HepG2 (cell line): Measurements from ENCODE around the gene ABHD17A. TPM values are rescaled to one million over a fixed set of nuclear protein-coding genes. Genes with fewer than 3 reads are reported as not detected.

ENCODE experiments used
- ATF1 ChIP-seq: IDR thresholded peaks from 2 replicates; pipeline ENCODE4 v1.6.1; 2016; ENCODE audit warnings: mild to moderate bottlenecking, control low read depth
- DBP ChIP-seq: sonication (generic); formaldehyde crosslinking; IDR thresholded peaks from 2 replicates; pipeline ENCODE4 v1.4.0; 2020; ENCODE audit warnings: missing genetic modification reagents; ENCODE audit errors: not compliant biosample characterization
- FOXM1 ChIP-seq: sonication (generic); formaldehyde crosslinking; IDR thresholded peaks from 2 replicates; pipeline ENCODE4 v1.5.0; 2020; ENCODE audit warnings: missing genetic modification reagents
- GZF1 ChIP-seq: sonication (generic); formaldehyde crosslinking; IDR thresholded peaks from 2 replicates; pipeline ENCODE4 v1.5.1; 2020; ENCODE audit warnings: mild to moderate bottlenecking, missing genetic modification reagents
- HNRNPH1 ChIP-seq: fragments of 200-400 bp; formaldehyde crosslinking; optimal IDR thresholded peaks from 2 replicates; pipeline ENCODE3; 2017; ENCODE audit warnings: mild to moderate bottlenecking, low read depth, low read length
- HNRNPLL ChIP-seq: fragments of 200-400 bp; formaldehyde crosslinking; IDR thresholded peaks from 2 replicates; pipeline ENCODE4 v1.6.1; 2017; ENCODE audit warnings: mild to moderate bottlenecking, low read depth, low read length; ENCODE audit not compliant: poor library complexity, severe bottlenecking
- KLF16 ChIP-seq, 2 experiments: sonication (generic) in 1 of 2; formaldehyde crosslinking in 1 of 2; IDR thresholded peaks; 2 replicates each; pipeline versions ENCODE4 v1.6.1 to v1.8.0; 2016 to 2023; ENCODE audit warnings: missing genetic modification reagents in 2 of 2, missing compliant biosample characterization in 1 of 2
- LCORL ChIP-seq, 2 experiments: fragments of 450-650 bp in 1 of 2; sonication (generic) in 1 of 2; formaldehyde crosslinking in 1 of 2; IDR thresholded peaks; 2 replicates each; pipeline versions ENCODE4 v1.5.0 to v1.6.1; 2017 to 2020; ENCODE audit warnings: antibody characterized with exemption in 1 of 2, missing genetic modification reagents in 1 of 2
- MBD4 ChIP-seq: IDR thresholded peaks from 2 replicates; pipeline ENCODE4 v1.6.1; 2012; ENCODE audit warnings: low read length, inconsistent platforms, borderline replicate concordance
- NKX3-1 ChIP-seq: sonication (generic); formaldehyde crosslinking; IDR thresholded peaks from 2 replicates; pipeline ENCODE4 v1.5.0; 2020; ENCODE audit warnings: missing genetic modification reagents
- NR0B2 ChIP-seq: sonication (generic); formaldehyde crosslinking; IDR thresholded peaks from 2 replicates; pipeline ENCODE4 v1.4.0; 2020; ENCODE audit warnings: mild to moderate bottlenecking, missing genetic modification reagents
- NR1H2 ChIP-seq: sonication (generic); formaldehyde crosslinking; IDR thresholded peaks from 2 replicates; pipeline ENCODE4 v1.8.1; 2022; ENCODE audit warnings: low read depth, missing genetic modification reagents, borderline replicate concordance
- PHF21A ChIP-seq: sonication (generic); formaldehyde crosslinking; IDR thresholded peaks from 2 replicates; pipeline ENCODE4 v1.5.0; 2020; ENCODE audit warnings: mild to moderate bottlenecking, missing genetic modification reagents
- POLR2AphosphoS2 ChIP-seq: IDR thresholded peaks from 2 replicates; pipeline ENCODE4 v1.6.1; 2011; ENCODE audit warnings: low read depth, low read length, improper control_type of control experiment
- RARA ChIP-seq: IDR thresholded peaks from 2 replicates; pipeline ENCODE4 v1.6.1; 2016; ENCODE audit warnings: missing genetic modification reagents, missing compliant biosample characterization
- SATB2 ChIP-seq: sonication (generic); formaldehyde crosslinking; IDR thresholded peaks from 2 replicates; pipeline ENCODE4 v1.5.0; 2020; ENCODE audit warnings: missing genetic modification reagents
- SMAD3 ChIP-seq: sonication (generic); formaldehyde crosslinking; IDR thresholded peaks from 2 replicates; pipeline ENCODE4 v1.4.0; 2020; ENCODE audit warnings: missing genetic modification reagents
- SRF ChIP-seq: IDR thresholded peaks from 2 replicates; pipeline ENCODE4 v1.6.1; 2011; ENCODE audit warnings: mild to moderate bottlenecking, low read depth, low read length, moderate library complexity
- TOE1 ChIP-seq: sonication (generic); formaldehyde crosslinking; IDR thresholded peaks from 2 replicates; pipeline ENCODE4 v1.4.0; 2020; ENCODE audit warnings: mild to moderate bottlenecking, missing genetic modification reagents
- YEATS4 ChIP-seq: sonication (generic); formaldehyde crosslinking; IDR thresholded peaks from 2 replicates; pipeline ENCODE4 v1.4.0; 2020; ENCODE audit warnings: missing genetic modification reagents, borderline replicate concordance
- ZNF253 ChIP-seq: sonication (generic); formaldehyde crosslinking; IDR thresholded peaks from 2 replicates; pipeline ENCODE4 v1.8.0; 2022; ENCODE audit warnings: mild to moderate bottlenecking, missing genetic modification reagents, borderline replicate concordance
- ZNF326 ChIP-seq: sonication (generic); formaldehyde crosslinking; IDR thresholded peaks from 2 replicates; pipeline ENCODE4 v1.4.0; 2020; ENCODE audit warnings: missing genetic modification reagents, borderline replicate concordance
- ZNF354B ChIP-seq: sonication (generic); formaldehyde crosslinking; IDR thresholded peaks from 2 replicates; pipeline ENCODE4 v1.8.0; 2022; ENCODE audit warnings: mild to moderate bottlenecking, missing genetic modification reagents
- ZNF383 ChIP-seq: sonication (generic); formaldehyde crosslinking; IDR thresholded peaks from 2 replicates; pipeline ENCODE4 v1.4.0; 2020; ENCODE audit warnings: missing genetic modification reagents, mild to moderate bottlenecking, borderline replicate concordance
- ZNF562 ChIP-seq: sonication (generic); formaldehyde crosslinking; IDR thresholded peaks from 2 replicates; pipeline ENCODE4 v1.8.0; 2022; ENCODE audit warnings: missing genetic modification reagents, borderline replicate concordance
- ZNF607 ChIP-seq: sonication (generic); formaldehyde crosslinking; IDR thresholded peaks from 2 replicates; pipeline ENCODE4 v1.5.1; 2020; ENCODE audit warnings: missing genetic modification reagents, mild to moderate bottlenecking, borderline replicate concordance
- ZNF670 ChIP-seq: sonication (generic); formaldehyde crosslinking; IDR thresholded peaks from 2 replicates; pipeline ENCODE4 v1.8.0; 2022; ENCODE audit warnings: mild to moderate bottlenecking, missing genetic modification reagents, borderline replicate concordance
- ZNF703 ChIP-seq: sonication (generic); formaldehyde crosslinking; IDR thresholded peaks from 2 replicates; pipeline ENCODE4 v1.5.1; 2020; ENCODE audit warnings: missing genetic modification reagents, mild to moderate bottlenecking, moderate library complexity, borderline replicate concordance
- ZNF784 ChIP-seq: sonication (generic); formaldehyde crosslinking; IDR thresholded peaks from 2 replicates; pipeline ENCODE4 v1.5.1; 2020; ENCODE audit warnings: missing genetic modification reagents, mild to moderate bottlenecking, borderline replicate concordance
- polyA plus RNA-seq, 8 experiments: library from polyadenylated mRNA; depleted of rRNA in 3 of 8; stranded (reverse) in 7 of 8; unstranded in 1 of 8; fragments of >200 nt; fragmentation: Illumina TruSeq in 4 of 8; extraction: Trizol in 4 of 8; gene quantifications; 2 replicates each; pipeline versions ENCODE4 v1.2.1 to v1.2.3, GENCODE V29; 2011 to 2016; ENCODE audit warnings: low read depth in 4 of 8, missing spikeins in 1 of 8, mixed read lengths in 1 of 8; ENCODE audit not compliant: insufficient read depth in 1 of 8
- total RNA-seq, 5 experiments: library from RNA; depleted of rRNA; stranded (reverse); fragments of >200 nt; fragmentation: Illumina TruSeq; extraction: Trizol; gene quantifications; 2 replicates each; pipeline ENCODE4 v1.2.3, GENCODE V29; 2016; ENCODE audit warnings: low read depth in 1 of 5

The ABHD17A gene
- total and polyA plus RNA-seq, 2 of the 13 experiments (the other 11 are each of a cell fraction or from before 2014, with no cell fraction given), result 27.7 to 40.8 TPM

GRCh38 chr19:1875646-1876495 is 9.4 kb downstream of the ABHD17A start (continued):
- no peak for TF ChIP-seq LCORL (IDR thresholded peaks at IDR 0.05)
- TF ChIP-seq LCORL (CRISPR knock-in tag; IDR thresholded peaks at IDR 0.05), result peak; percentile 85; the same call in 1 of the 2 replicates
- TF ChIP-seq RARA (CRISPR knock-in tag), result peak; percentile 70
- TF ChIP-seq ZNF562 (CRISPR knock-in tag), result no peak
- TF ChIP-seq ZNF326 (CRISPR knock-in tag), result peak; percentile 97; the same call in 1 of the 2 replicates
- peak; percentile 91 for TF ChIP-seq HNRNPLL
- TF ChIP-seq PHF21A (CRISPR knock-in tag), result peak; percentile 24; the same call in 1 of the 2 replicates
- no peak; the same call in 1 of the 2 replicates for TF ChIP-seq ZNF703 (CRISPR knock-in tag)
- no peak for TF ChIP-seq HNRNPH1
- peak; percentile 80; the same call in 1 of the 2 replicates for TF ChIP-seq ZNF607 (CRISPR knock-in tag)
- TF ChIP-seq DBP (CRISPR knock-in tag), result peak; percentile 49
- no peak for TF ChIP-seq ZNF383
- no peak for TF ChIP-seq SRF
- TF ChIP-seq FOXM1 (CRISPR knock-in tag), result peak; percentile 53; the same call in 1 of the 2 replicates
- peak; percentile 80; the same call in 1 of the 2 replicates for TF ChIP-seq YEATS4
- peak; percentile 67; the same call in 1 of the 2 replicates for TF ChIP-seq ZNF253 (CRISPR knock-in tag)
- no peak for TF ChIP-seq MBD4
- peak; percentile 90 for TF ChIP-seq ZNF784 (CRISPR knock-in tag)
- no peak; the same call in 1 of the 2 replicates for TF ChIP-seq SATB2
- TF ChIP-seq SMAD3, result peak; percentile 50; the same call in 1 of the 2 replicates
- TF ChIP-seq KLF16 (CRISPR knock-in tag; IDR thresholded peaks at IDR 0.05), result peak in 1 of 2 experiments; percentile 92; a peak in 1 of 4 replicates
- no peak for TF ChIP-seq NKX3-1 (CRISPR knock-in tag)
- TF ChIP-seq TOE1 (CRISPR knock-in tag), result peak; percentile 56; the same call in 1 of the 2 replicates
- TF ChIP-seq NR1H2 (CRISPR knock-in tag), result peak; percentile 50; the same call in 1 of the 2 replicates
- TF ChIP-seq POLR2AphosphoS2, result no peak
- no peak for TF ChIP-seq GZF1 (CRISPR knock-in tag)
- no peak for TF ChIP-seq ZNF354B (CRISPR knock-in tag)
- TF ChIP-seq NR0B2 (CRISPR knock-in tag), result no peak
- no peak for TF ChIP-seq ATF1 (CRISPR knock-in tag)
- TF ChIP-seq ZNF670 (CRISPR knock-in tag), result no peak
